Neural progenitor cell (in vitro differentiated cells): ENCODE data around the gene AP2A2.

Experiments
- CTCF ChIP-seq: fragments of 200-600 bp; sonication (generic); IDR thresholded peaks from 2 replicates; pipeline ENCODE4 v1.5.1; 2017; ENCODE audit warnings: antibody characterized with exemption, mild to moderate bottlenecking
- EZH2 ChIP-seq: fragments of 200-600 bp; sonication (generic); IDR thresholded peaks from 2 replicates; pipeline ENCODE4 v1.6.1; 2017; ENCODE audit warnings: antibody characterized with exemption, mild to moderate bottlenecking, moderate library complexity

- TF ChIP-seq CTCF (no peak), EZH2 (no peak)
Observed at GRCh38 chr11:1017269-1018005, 91.8 kb downstream of the AP2A2 start.
